Stimulated activated naive CD8-positive, alpha-beta T cell treated with anti-CD3 and anti-CD28 coated beads, Interleukin-15, Interleukin-2, amounts not matched to agents 100 ng/mL and 50 ng/mL, for 24 hours (primary cell): ENCODE results near the gene VAX1.
"Not testable (repeated sequence)": the region's sequence is repeated elsewhere in the genome, so short reads cannot be mapped to it uniquely, and the experiment has no call there.

ENCODE experiments used
- H3K27ac Mint-ChIP-seq: one replicate; pipeline ENCODE4 v1.8.0; 2021; ENCODE audit warnings: mild to moderate bottlenecking, mixed read lengths
- H3K27me3 Mint-ChIP-seq: one replicate; pipeline ENCODE4 v1.8.0; 2021; ENCODE audit warnings: mixed read lengths
- H3K36me3 Mint-ChIP-seq: one replicate; pipeline ENCODE4 v1.8.0; 2021; ENCODE audit warnings: low read depth, mixed read lengths
- H3K4me1 Mint-ChIP-seq: one replicate; pipeline ENCODE4 v1.8.0; 2021; ENCODE audit warnings: low read depth, mixed read lengths
- H3K4me3 Mint-ChIP-seq: one replicate; pipeline ENCODE4 v1.8.0; 2021; ENCODE audit warnings: mild to moderate bottlenecking, mixed read lengths
- H3K9me3 Mint-ChIP-seq: one replicate; pipeline ENCODE4 v1.8.0; 2021; ENCODE audit warnings: mixed read lengths

The VAX1 gene

GRCh38 chr10:117132751-117133231 is 5.3 kb downstream of the VAX1 start:
- no peaks in the 10 kb centered on the region for H3K36me3 Mint-ChIP-seq
- H3K9me3 Mint-ChIP-seq: no peaks in the 10 kb centered on the region
- H3K27me3 Mint-ChIP-seq: peaks cover 76% of the 10 kb centered on the region
- peak overlapping the region; percentile 25 for H3K4me3 Mint-ChIP-seq
- H3K27ac Mint-ChIP-seq: no peak overlapping the region
- peaks cover 31% of the 10 kb centered on the region for H3K4me1 Mint-ChIP-seq

- Mint-ChIP-seq H3K4me3 (peak overlapping the region; percentile 62), H3K36me3 (no peaks in the 10 kb centered on the region), H3K4me1 (peaks cover 31% of the 10 kb centered on the region), H3K9me3 (no peaks in the 10 kb centered on the region), H3K27me3 (peaks cover 83% of the 10 kb centered on the region), H3K27ac (no peak overlapping the region)
Measured at GRCh38 chr10:117131376-117132327, 6.4 kb downstream of the VAX1 start.

- H3K27ac Mint-ChIP-seq: peak overlapping the region; percentile 17
- H3K4me1 Mint-ChIP-seq: peaks cover 28% of the 10 kb centered on the region
- peak overlapping the region; percentile 24 for H3K4me3 Mint-ChIP-seq
- H3K9me3 Mint-ChIP-seq: no peaks in the 10 kb centered on the region
- no peaks in the 10 kb centered on the region for H3K36me3 Mint-ChIP-seq
- H3K27me3 Mint-ChIP-seq: peaks cover 76% of the 10 kb centered on the region
Measured at GRCh38 chr10:117130862-117131375, 7.2 kb downstream of the VAX1 start.

GRCh38 chr10:117130346-117130745 is 7.7 kb downstream of the VAX1 start:
- H3K4me3 Mint-ChIP-seq: no peak overlapping the region
- H3K4me1 Mint-ChIP-seq: peaks cover 28% of the 10 kb centered on the region
- no peak overlapping the region for H3K27ac Mint-ChIP-seq
- no peaks in the 10 kb centered on the region for H3K36me3 Mint-ChIP-seq
- no peaks in the 10 kb centered on the region for H3K9me3 Mint-ChIP-seq
- H3K27me3 Mint-ChIP-seq: peaks cover 75% of the 10 kb centered on the region

- not testable (repeated sequence) for H3K36me3 Mint-ChIP-seq, H3K9me3 Mint-ChIP-seq, H3K4me3 Mint-ChIP-seq, H3K27ac Mint-ChIP-seq, H3K4me1 Mint-ChIP-seq
- H3K27me3 Mint-ChIP-seq: peaks cover 52% of the 10 kb centered on the region
Measured at GRCh38 chr10:117126645-117127044, 11.4 kb downstream of the VAX1 start.

GRCh38 chr10:117126034-117126433 is 12.0 kb downstream of the VAX1 start:
- peaks cover 45% of the 10 kb centered on the region for H3K27me3 Mint-ChIP-seq
- H3K4me3 Mint-ChIP-seq: no peak overlapping the region
- no peaks in the 10 kb centered on the region for H3K36me3 Mint-ChIP-seq
- peaks cover 3% of the 10 kb centered on the region for H3K4me1 Mint-ChIP-seq
- no peaks in the 10 kb centered on the region for H3K9me3 Mint-ChIP-seq
- no peak overlapping the region for H3K27ac Mint-ChIP-seq

GRCh38 chr10:117112220-117112619 is 25.9 kb downstream of the VAX1 start:
- Mint-ChIP-seq H3K4me3 (no peak overlapping the region), H3K36me3 (no peaks in the 10 kb centered on the region), H3K9me3 (no peaks in the 10 kb centered on the region), H3K27me3 (peaks cover 22% of the 10 kb centered on the region), H3K27ac (no peak overlapping the region), H3K4me1 (no peaks in the 10 kb centered on the region)

GRCh38 chr10:117107238-117107637 is 30.8 kb downstream of the VAX1 start:
- Mint-ChIP-seq H3K9me3 (no peaks in the 10 kb centered on the region), H3K27me3 (peaks cover 16% of the 10 kb centered on the region), H3K4me1 (no peaks in the 10 kb centered on the region), H3K27ac (no peak overlapping the region), H3K4me3 (no peak overlapping the region), H3K36me3 (no peaks in the 10 kb centered on the region)

GRCh38 chr10:117096599-117097201 is 41.4 kb downstream of the VAX1 start:
- Mint-ChIP-seq H3K4me3 (no peak overlapping the region), H3K27ac (no peak overlapping the region), H3K36me3 (no peaks in the 10 kb centered on the region), H3K4me1 (no peaks in the 10 kb centered on the region), H3K9me3 (no peaks in the 10 kb centered on the region), H3K27me3 (peaks cover 22% of the 10 kb centered on the region)

- peaks cover 29% of the 10 kb centered on the region for H3K27me3 Mint-ChIP-seq
- no peak overlapping the region for H3K27ac Mint-ChIP-seq
- no peaks in the 10 kb centered on the region for H3K9me3 Mint-ChIP-seq
- no peaks in the 10 kb centered on the region for H3K36me3 Mint-ChIP-seq
- H3K4me3 Mint-ChIP-seq: no peak overlapping the region
- H3K4me1 Mint-ChIP-seq: no peaks in the 10 kb centered on the region
Measured at GRCh38 chr10:117094856-117095255, 43.2 kb downstream of the VAX1 start.

- H3K27me3 Mint-ChIP-seq: peaks cover 24% of the 10 kb centered on the region
- H3K4me1 Mint-ChIP-seq: no peaks in the 10 kb centered on the region
- no peaks in the 10 kb centered on the region for H3K9me3 Mint-ChIP-seq
- H3K4me3 Mint-ChIP-seq: no peak overlapping the region
- H3K36me3 Mint-ChIP-seq: no peaks in the 10 kb centered on the region
- H3K27ac Mint-ChIP-seq: no peak overlapping the region
Measured at GRCh38 chr10:117092386-117092785, 45.7 kb downstream of the VAX1 start.

GRCh38 chr10:117090834-117091233 is 47.2 kb downstream of the VAX1 start:
- Mint-ChIP-seq H3K27ac (no peak overlapping the region), H3K27me3 (peaks cover 31% of the 10 kb centered on the region), H3K4me3 (no peak overlapping the region), H3K36me3 (no peaks in the 10 kb centered on the region), H3K9me3 (no peaks in the 10 kb centered on the region), H3K4me1 (no peaks in the 10 kb centered on the region)

GRCh38 chr10:117087521-117087920 is 50.5 kb downstream of the VAX1 start:
- H3K4me3 Mint-ChIP-seq: no peak overlapping the region
- H3K4me1 Mint-ChIP-seq: no peaks in the 10 kb centered on the region
- peaks cover 28% of the 10 kb centered on the region for H3K27me3 Mint-ChIP-seq
- H3K9me3 Mint-ChIP-seq: no peaks in the 10 kb centered on the region
- H3K36me3 Mint-ChIP-seq: no peaks in the 10 kb centered on the region
- no peak overlapping the region for H3K27ac Mint-ChIP-seq

GRCh38 chr10:117086546-117086945 is 51.5 kb downstream of the VAX1 start:
- no peaks in the 10 kb centered on the region for H3K9me3 Mint-ChIP-seq
- no peaks in the 10 kb centered on the region for H3K4me1 Mint-ChIP-seq
- no peak overlapping the region for H3K4me3 Mint-ChIP-seq
- H3K36me3 Mint-ChIP-seq: no peaks in the 10 kb centered on the region
- no peak overlapping the region for H3K27ac Mint-ChIP-seq
- peaks cover 24% of the 10 kb centered on the region for H3K27me3 Mint-ChIP-seq
